ENCODE results near the gene GBP7.

The GBP7 gene

GRCh38 chr1:89087241-89087640 is 88.6 kb downstream of the GBP7 start:
- TF ChIP-seq CTCF (conservative IDR thresholded peaks at IDR 0.05; ENCODE audit: low read length): no peak
- peak; percentile 34 for DNase-seq (ENCODE audit: low read depth)
- H3K4me3 ChIP-seq (ENCODE audit: low read length): no peak overlapping the region

GRCh38 chr1:89085781-89086180 is 90.0 kb downstream of the GBP7 start:
- H3K4me3 ChIP-seq (ENCODE audit: low read length): no peak overlapping the region
- peak; percentile 69 for DNase-seq (ENCODE audit: low read depth)
- peak; percentile 95 for TF ChIP-seq CTCF (conservative IDR thresholded peaks at IDR 0.05; ENCODE audit: low read length)
